B cell (primary cell): Measurements from ENCODE around the gene BTNL9. TPM values are rescaled to one million over a fixed set of nuclear protein-coding genes. Genes with fewer than 3 reads are reported as not detected.

Experiments
- ATAC-seq: fragments of 200-7000 bp; cut with Tn5 transposase; one replicate; pipeline ENCODE4 v1.10.0; 2021; ENCODE audit warnings: low read depth, mild to moderate bottlenecking, moderate number of reproducible peaks, moderate library complexity
- CTCF ChIA-PET: fragments of 350-600 bp; sonication (Branson Sonifier 250); formaldehyde crosslinking; loops from one replicate; lab custom pipeline; 2021; ENCODE audit warnings: antibody characterized with exemption, inconsistent platforms; lab: Charles Lee
- POLR2A ChIA-PET: fragments of 350-600 bp; sonication (Branson Sonifier 250); formaldehyde crosslinking; loops from one replicate; lab custom pipeline; 2021; ENCODE audit warnings: antibody characterized with exemption; lab: Charles Lee
- DNase-seq: peaks from one replicate; pipeline ENCODE4 v3.0.0; 2013
- H2AFZ ChIP-seq: 2 replicates; pipeline ENCODE4 v1.6.1; 2012; ENCODE audit warnings: mild to moderate bottlenecking, low read depth, low read length; ENCODE audit not compliant: insufficient read depth, poor library complexity, severe bottlenecking
- H3K27ac ChIP-seq, 2 donors: 1 replicate in 1 of 2; 2 replicates in 1 of 2; pipeline ENCODE4 v1.5.1; 2012 to 2013; ENCODE audit warnings: low read length in 2 of 2, mild to moderate bottlenecking in 2 of 2, moderate library complexity in 1 of 2
- H3K27me3 ChIP-seq, 4 experiments: fragments of 200-600 bp in 1 of 4; sonication (generic) in 1 of 4; replicated peaks in 1 of 4; 1 replicate in 2 of 4; 2 replicates in 2 of 4; pipeline versions ENCODE4 v1.6.1 to v1.7.0; 2013 to 2016; ENCODE audit warnings: low read length in 3 of 4, mild to moderate bottlenecking in 2 of 4, mixed read lengths in 1 of 4, moderate library complexity in 1 of 4; ENCODE audit not compliant: insufficient read depth in 4 of 4, control insufficient read depth in 3 of 4; ENCODE audit errors: control extremely low read depth in 1 of 4
- H3K36me3 ChIP-seq, 2 experiments: replicated peaks in 1 of 2; 1 replicate in 1 of 2; 2 replicates in 1 of 2; pipeline versions ENCODE4 v1.6.1 to v1.7.1; 2013; ENCODE audit warnings: low read length in 1 of 2; ENCODE audit not compliant: insufficient read depth in 2 of 2, control insufficient read depth in 1 of 2; ENCODE audit errors: control extremely low read depth in 1 of 2, extremely low read depth in 1 of 2
- H3K4me1 ChIP-seq, 2 donors: fragments of 200-600 bp in 1 of 2; sonication (generic) in 1 of 2; 1 replicate in 1 of 2; 2 replicates in 1 of 2; pipeline versions ENCODE4 v1.5.1 to v1.6.1; 2013 to 2017; ENCODE audit warnings: low read length in 2 of 2; ENCODE audit not compliant: control insufficient read depth in 2 of 2, insufficient read depth in 2 of 2
- H3K4me2 ChIP-seq: replicated peaks from 2 replicates; pipeline ENCODE3; 2012; ENCODE audit warnings: mild to moderate bottlenecking, low read depth, low read length; ENCODE audit not compliant: poor library complexity, severe bottlenecking
- H3K4me3 ChIP-seq, 5 experiments: fragments of 200-600 bp in 1 of 5; sonication (generic) in 1 of 5; 1 replicate in 3 of 5; 2 replicates in 2 of 5; pipeline versions ENCODE4 v1.5.1 to v1.7.0; 2011 to 2016; ENCODE audit warnings: low read length in 4 of 5, mild to moderate bottlenecking in 4 of 5, low read depth in 2 of 5, control low read depth in 1 of 5, moderate library complexity in 1 of 5; ENCODE audit not compliant: insufficient read depth in 1 of 5; ENCODE audit errors: control extremely low read depth in 1 of 5, extremely low read depth in 1 of 5
- H3K79me2 ChIP-seq: fragments of 200-600 bp; sonication (generic); one replicate; pipeline ENCODE4 v1.6.0; 2016; ENCODE audit warnings: low read length; ENCODE audit not compliant: control insufficient read depth, insufficient read depth
- H3K9ac ChIP-seq: fragments of 200-600 bp; sonication (generic); 2 replicates; pipeline ENCODE4 v1.6.1; 2017; ENCODE audit warnings: mild to moderate bottlenecking, low read length, moderate library complexity
- H3K9me3 ChIP-seq, 3 donors: one replicate each; pipeline versions ENCODE4 v1.6.1 to v1.7.1; 2013; ENCODE audit warnings: low read length in 2 of 3; ENCODE audit not compliant: control insufficient read depth in 2 of 3, insufficient read depth in 1 of 3; ENCODE audit errors: control extremely low read depth in 1 of 3
- H4K20me1 ChIP-seq: 2 replicates; pipeline ENCODE4 v1.6.0; 2012; ENCODE audit warnings: mild to moderate bottlenecking, low read length; ENCODE audit not compliant: insufficient read depth, control insufficient read depth, poor library complexity, severe bottlenecking
- H3K27ac Mint-ChIP-seq: one replicate; pipeline ENCODE4 v1.8.0; 2021; ENCODE audit warnings: mixed read lengths
- H3K27me3 Mint-ChIP-seq: one replicate; pipeline ENCODE4 v1.8.0; 2021; ENCODE audit warnings: mixed read lengths
- H3K4me1 Mint-ChIP-seq: one replicate; pipeline ENCODE4 v1.8.0; 2021; ENCODE audit warnings: mixed read lengths
- H3K4me3 Mint-ChIP-seq: one replicate; pipeline ENCODE4 v1.8.0; 2021; ENCODE audit warnings: mixed read lengths
- H3K9me3 Mint-ChIP-seq: one replicate; pipeline ENCODE4 v1.8.0; 2022; ENCODE audit warnings: mixed read lengths; ENCODE audit not compliant: insufficient read depth
- EZH2 ChIP-seq: IDR thresholded peaks from 2 replicates; pipeline ENCODE4 v1.6.1; 2012; ENCODE audit warnings: borderline replicate concordance, low read depth, mild to moderate bottlenecking, moderate library complexity, low read length; ENCODE audit not compliant: insufficient read depth, poor library complexity, severe bottlenecking
- WGBS: methylation state at CpG from one replicate; pipeline ENCODE4 v1.1.5; 2013; ENCODE audit warnings: missing lambda C conversion rate; ENCODE audit not compliant: insufficient coverage; 5-methylcytosine and 5-hydroxymethylcytosine counted together
- intact Hi-C: fragments of 100-400 bp; cut with micrococcal nuclease; formaldehyde crosslinking; loops from one replicate; pipeline ENCODE4 v1.10.0; 2022
- polyA plus RNA-seq: library from polyadenylated mRNA; depleted of rRNA; stranded (reverse); fragments of >200 nt; gene quantifications from 2 replicates; pipeline ENCODE4 v1.2.3, GENCODE V29; 2012
- total RNA-seq, 2 donors: library from RNA; stranded (reverse); fragments of 120-200 nt in 1 of 2; gene quantifications; 1 replicate in 1 of 2; 2 replicates in 1 of 2; pipeline versions ENCODE4 v1.2.3 to v1.2.4, GENCODE V29; 2013 to 2022
- TF ChIP-seq, protein P1 (sequence below): fragments of 200-600 bp; IDR thresholded peaks from one replicate; pipeline ENCODE4 v1.8.0; 2022; ENCODE audit warnings: antibody characterized with exemption, mild to moderate bottlenecking

The BTNL9 gene
- total and polyA plus RNA-seq, 2 donors (not counting 1 experiment from before 2014, with no cell fraction given), result 40.7 to 173 TPM

DNA sequence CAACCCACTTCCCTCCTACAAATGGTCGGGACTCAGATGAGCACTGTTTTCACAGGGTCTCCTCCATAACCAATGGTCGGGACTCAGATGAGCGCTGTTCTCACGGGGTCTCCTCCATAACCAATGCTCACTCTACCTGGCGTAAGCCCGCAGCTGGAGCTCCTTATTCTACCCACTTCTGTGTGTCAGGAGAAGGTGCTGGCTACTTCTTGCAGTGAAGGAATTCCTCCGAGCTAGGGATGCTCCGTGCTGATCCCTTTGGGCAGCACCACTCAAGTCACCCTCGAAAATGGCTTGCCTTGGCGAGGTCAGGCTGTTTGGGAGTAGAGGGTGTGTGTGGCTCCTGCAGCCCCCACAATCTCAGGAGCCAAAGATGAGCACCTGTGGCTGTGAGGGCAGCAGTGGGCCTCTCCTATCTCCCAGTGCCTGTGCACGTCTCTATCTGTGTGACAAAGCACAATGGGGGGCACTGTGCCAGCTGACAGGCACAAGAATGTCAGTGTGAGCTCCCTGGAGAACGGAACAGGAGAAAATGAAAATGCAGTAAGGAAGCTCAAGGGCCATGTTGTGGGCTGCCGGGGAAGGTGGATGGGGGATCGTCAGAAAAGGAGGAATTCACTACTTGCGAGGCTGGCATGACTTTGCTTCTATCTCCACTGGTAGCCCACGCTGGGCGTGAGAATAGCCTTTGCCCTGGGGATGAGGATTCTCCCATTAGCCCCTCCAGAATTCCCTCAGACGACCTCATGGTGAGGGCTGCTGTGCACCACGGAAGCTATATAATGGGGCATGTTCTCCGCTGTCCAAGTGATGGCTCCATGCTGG is 3.9 kb upstream of the BTNL9 start:
- Histone ChIP-seq H2AFZ (no peak overlapping the region), H3K27me3 (peaks cover 0 to 9% (median 0%) of the 10 kb centered on the region in 4 experiments), H3K36me3 (no peaks in the 10 kb centered on the region), H3K27ac (no peak overlapping the region), H3K4me1 (no peaks in the 10 kb centered on the region), H3K9me3 (peaks cover 0 to 12% (median 0%) of the 10 kb centered on the region in 3 donors), H4K20me1 (no peaks in the 10 kb centered on the region), H3K4me2 (no peak overlapping the region), H3K79me2 (no peaks in the 10 kb centered on the region), H3K9ac (no peak overlapping the region), H3K4me3 (no peak overlapping the region)
- H3K4me3 Mint-ChIP-seq, result no peak overlapping the region
- no peak for ATAC-seq
- no peak for TF ChIP-seq EZH2
- TF ChIP-seq, protein P1, sequence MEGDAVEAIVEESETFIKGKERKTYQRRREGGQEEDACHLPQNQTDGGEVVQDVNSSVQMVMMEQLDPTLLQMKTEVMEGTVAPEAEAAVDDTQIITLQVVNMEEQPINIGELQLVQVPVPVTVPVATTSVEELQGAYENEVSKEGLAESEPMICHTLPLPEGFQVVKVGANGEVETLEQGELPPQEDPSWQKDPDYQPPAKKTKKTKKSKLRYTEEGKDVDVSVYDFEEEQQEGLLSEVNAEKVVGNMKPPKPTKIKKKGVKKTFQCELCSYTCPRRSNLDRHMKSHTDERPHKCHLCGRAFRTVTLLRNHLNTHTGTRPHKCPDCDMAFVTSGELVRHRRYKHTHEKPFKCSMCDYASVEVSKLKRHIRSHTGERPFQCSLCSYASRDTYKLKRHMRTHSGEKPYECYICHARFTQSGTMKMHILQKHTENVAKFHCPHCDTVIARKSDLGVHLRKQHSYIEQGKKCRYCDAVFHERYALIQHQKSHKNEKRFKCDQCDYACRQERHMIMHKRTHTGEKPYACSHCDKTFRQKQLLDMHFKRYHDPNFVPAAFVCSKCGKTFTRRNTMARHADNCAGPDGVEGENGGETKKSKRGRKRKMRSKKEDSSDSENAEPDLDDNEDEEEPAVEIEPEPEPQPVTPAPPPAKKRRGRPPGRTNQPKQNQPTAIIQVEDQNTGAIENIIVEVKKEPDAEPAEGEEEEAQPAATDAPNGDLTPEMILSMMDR, result no peak
- H3K27me3 Mint-ChIP-seq, result peaks cover 8% of the 10 kb centered on the region
- H3K4me1 Mint-ChIP-seq, result peaks cover 4% of the 10 kb centered on the region
- intact Hi-C loops, result no loop called here
- ChIA-PET CTCF (no interaction called here), POLR2A (no interaction called here)
- peaks cover 4% of the 10 kb centered on the region for H3K9me3 Mint-ChIP-seq
- DNase-seq, result no peak
- no peak overlapping the region for H3K27ac Mint-ChIP-seq
- WGBS, result 87% methylated on average over 15 of the region's 20 CpGs

DNA sequence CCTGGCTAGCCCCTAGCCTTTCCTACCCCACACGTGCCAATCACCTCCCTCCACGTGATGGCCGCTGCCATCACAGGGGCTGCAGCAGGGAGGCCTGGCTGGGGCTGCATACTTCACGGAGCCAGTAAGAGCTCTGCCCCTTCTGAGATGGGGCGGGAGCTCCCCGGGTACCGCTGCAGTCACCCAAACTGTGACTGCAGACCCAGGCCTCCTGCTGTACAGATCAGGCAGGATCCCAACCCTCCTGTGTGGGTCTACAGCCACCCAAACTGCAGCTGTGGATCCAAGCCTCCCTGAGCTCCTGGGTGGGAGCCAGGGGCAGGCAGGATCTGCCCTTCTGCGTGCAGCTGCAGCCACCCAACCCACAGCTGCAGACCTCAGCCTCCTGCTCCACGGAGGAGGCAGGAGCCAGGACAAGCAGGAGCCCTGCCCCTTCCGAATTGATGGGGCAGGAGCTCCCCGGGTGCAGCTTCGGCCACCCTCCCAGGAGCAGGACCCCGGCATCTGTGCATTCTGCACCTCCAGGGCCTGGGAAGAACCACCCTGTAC is 3.2 kb upstream of the BTNL9 start:
- no peak for TF ChIP-seq EZH2
- TF ChIP-seq, protein P1, result no peak
- H3K27ac ChIP-seq, result no peak overlapping the region
- CTCF ChIA-PET, result no interaction called here
- H3K27me3 Mint-ChIP-seq, result peaks cover 8% of the 10 kb centered on the region
- no peak overlapping the region for H3K27ac Mint-ChIP-seq
- no peaks in the 10 kb centered on the region for H3K4me1 ChIP-seq
- POLR2A ChIA-PET, result no interaction called here
- no peak for ATAC-seq
- no peak overlapping the region for H2AFZ ChIP-seq
- peaks cover 0 to 12% (median 0%) of the 10 kb centered on the region in 3 donors for H3K9me3 ChIP-seq
- H3K27me3 ChIP-seq, result peaks cover 0 to 9% (median 0%) of the 10 kb centered on the region in 4 experiments
- H3K4me2 ChIP-seq, result no peak overlapping the region
- WGBS, result 90% methylated on average over 13 of the region's 13 CpGs
- H4K20me1 ChIP-seq, result no peaks in the 10 kb centered on the region
- no peaks in the 10 kb centered on the region for H3K79me2 ChIP-seq
- intact Hi-C loops, result no loop called here
- DNase-seq, result no peak
- H3K9me3 Mint-ChIP-seq, result peaks cover 1% of the 10 kb centered on the region
- no peak overlapping the region for H3K4me3 ChIP-seq
- H3K36me3 ChIP-seq, result no peaks in the 10 kb centered on the region
- H3K4me3 Mint-ChIP-seq, result no peak overlapping the region
- no peak overlapping the region for H3K9ac ChIP-seq
- peaks cover 4% of the 10 kb centered on the region for H3K4me1 Mint-ChIP-seq
